Vagina (tissue), 2 donors: Measurements from ENCODE around the gene IKBKE. TPM values are rescaled to one million over a fixed set of nuclear protein-coding genes. Genes with fewer than 3 reads are reported as not detected.

Experiments
- DNase-seq, 2 donors: peaks; one replicate each; pipeline ENCODE4 v3.0.0-alpha.2; 2017; ENCODE audit errors: extremely low spot score in 2 of 2
- H3K27ac ChIP-seq: fragments of 200-600 bp; sonication (generic); one replicate; pipeline ENCODE4 v1.5.1; 2019
- H3K27me3 ChIP-seq: fragments of 200-600 bp; sonication (generic); one replicate; pipeline ENCODE4 v1.5.1; 2019
- H3K36me3 ChIP-seq, 2 donors: fragments of 200-600 bp; sonication (generic); one replicate each; pipeline ENCODE4 v1.5.1; 2017 to 2019
- H3K4me1 ChIP-seq: fragments of 200-600 bp; sonication (generic); one replicate; pipeline ENCODE4 v1.5.1; 2019
- H3K4me3 ChIP-seq, 2 donors: fragments of 200-600 bp; sonication (generic); 1 replicate in 1 of 2; 2 replicates in 1 of 2; pipeline ENCODE4 v1.5.1; 2016 to 2019
- H3K9me3 ChIP-seq: fragments of 200-600 bp; sonication (generic); one replicate; pipeline ENCODE4 v1.5.1; 2019
- POLR2A ChIP-seq, 2 donors: fragments of 450-650 bp; IDR thresholded peaks; one replicate each; pipeline ENCODE4 v1.6.1; 2017; ENCODE audit warnings: antibody characterized with exemption in 2 of 2, mild to moderate bottlenecking in 2 of 2, moderate library complexity in 2 of 2
- POLR2AphosphoS5 ChIP-seq, 2 donors: sonication (generic); formaldehyde crosslinking; IDR thresholded peaks; one replicate each; pipeline ENCODE4 v1.9.0; 2017; ENCODE audit warnings: antibody characterized with exemption in 2 of 2, mild to moderate bottlenecking in 2 of 2, low read depth in 1 of 2; ENCODE audit not compliant: insufficient read depth in 1 of 2
- intact Hi-C: fragments of 100-400 bp; cut with DNase I; formaldehyde crosslinking; loops from one replicate; pipeline ENCODE4 v1.15.1; 2023
- total RNA-seq: library from RNA; depleted of rRNA; stranded (reverse); fragments of >200 nt; gene quantifications from one replicate; pipeline ENCODE4 v1.2.3, GENCODE V29; 2016
- TF ChIP-seq, protein P1 (sequence below), 3 experiments: fragments of 450-650 bp in 2 of 3; fragments of 200-600 bp in 1 of 3; sonication (generic) in 1 of 3; IDR thresholded peaks; one replicate each; pipeline ENCODE4 v1.5.1; 2017 to 2019; ENCODE audit warnings: antibody characterized with exemption in 3 of 3, mild to moderate bottlenecking in 2 of 3, moderate library complexity in 2 of 3

The IKBKE gene
- total RNA-seq, 1 donor from 2014 or later, result 10.1 TPM

DNA sequence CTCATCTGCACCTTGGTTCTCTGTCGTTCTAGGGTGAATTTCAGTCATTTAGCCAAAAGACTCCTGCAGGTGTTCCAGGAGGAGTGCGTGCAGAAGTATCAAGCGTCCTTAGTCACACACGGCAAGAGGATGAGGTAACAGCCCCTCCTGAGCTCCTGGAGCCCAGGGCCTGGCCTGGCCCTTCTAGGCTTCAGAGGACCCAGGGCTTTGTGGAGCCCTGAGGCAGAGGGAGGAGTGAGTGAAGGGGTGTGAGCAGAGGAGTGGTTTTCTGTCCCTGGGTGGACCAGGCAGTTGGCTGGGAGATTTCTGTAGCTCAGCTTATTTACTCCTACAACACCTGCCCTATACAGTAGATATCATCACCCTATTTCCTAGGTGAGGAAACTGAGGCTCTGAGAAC lies 21.3 kb downstream of the IKBKE start:
- peaks cover 27% of the 10 kb centered on the region for H3K4me1 ChIP-seq
- DNase-seq, result no peak
- peaks cover 0 to 3% of the 10 kb centered on the region in 2 donors for H3K36me3 ChIP-seq
- H3K4me3 ChIP-seq, result no peak overlapping the region
- H3K27me3 ChIP-seq, result no peaks in the 10 kb centered on the region
- no peaks in the 10 kb centered on the region for H3K9me3 ChIP-seq
- TF ChIP-seq, protein P1, sequence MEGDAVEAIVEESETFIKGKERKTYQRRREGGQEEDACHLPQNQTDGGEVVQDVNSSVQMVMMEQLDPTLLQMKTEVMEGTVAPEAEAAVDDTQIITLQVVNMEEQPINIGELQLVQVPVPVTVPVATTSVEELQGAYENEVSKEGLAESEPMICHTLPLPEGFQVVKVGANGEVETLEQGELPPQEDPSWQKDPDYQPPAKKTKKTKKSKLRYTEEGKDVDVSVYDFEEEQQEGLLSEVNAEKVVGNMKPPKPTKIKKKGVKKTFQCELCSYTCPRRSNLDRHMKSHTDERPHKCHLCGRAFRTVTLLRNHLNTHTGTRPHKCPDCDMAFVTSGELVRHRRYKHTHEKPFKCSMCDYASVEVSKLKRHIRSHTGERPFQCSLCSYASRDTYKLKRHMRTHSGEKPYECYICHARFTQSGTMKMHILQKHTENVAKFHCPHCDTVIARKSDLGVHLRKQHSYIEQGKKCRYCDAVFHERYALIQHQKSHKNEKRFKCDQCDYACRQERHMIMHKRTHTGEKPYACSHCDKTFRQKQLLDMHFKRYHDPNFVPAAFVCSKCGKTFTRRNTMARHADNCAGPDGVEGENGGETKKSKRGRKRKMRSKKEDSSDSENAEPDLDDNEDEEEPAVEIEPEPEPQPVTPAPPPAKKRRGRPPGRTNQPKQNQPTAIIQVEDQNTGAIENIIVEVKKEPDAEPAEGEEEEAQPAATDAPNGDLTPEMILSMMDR (IDR thresholded peaks at IDR 0.05), result no peak
- no peak for TF ChIP-seq POLR2AphosphoS5 (IDR thresholded peaks at IDR 0.05; ENCODE audit: insufficient read depth in 1 of 2, low read depth in 1 of 2)
- no peak for TF ChIP-seq POLR2A (IDR thresholded peaks at IDR 0.05)
- intact Hi-C loops, result loop anchor here (5.0 kb wide), 1 partner anchor 91 kb away; no protein-coding TSS in a partner anchor
- H3K27ac ChIP-seq, result no peak overlapping the region

DNA sequence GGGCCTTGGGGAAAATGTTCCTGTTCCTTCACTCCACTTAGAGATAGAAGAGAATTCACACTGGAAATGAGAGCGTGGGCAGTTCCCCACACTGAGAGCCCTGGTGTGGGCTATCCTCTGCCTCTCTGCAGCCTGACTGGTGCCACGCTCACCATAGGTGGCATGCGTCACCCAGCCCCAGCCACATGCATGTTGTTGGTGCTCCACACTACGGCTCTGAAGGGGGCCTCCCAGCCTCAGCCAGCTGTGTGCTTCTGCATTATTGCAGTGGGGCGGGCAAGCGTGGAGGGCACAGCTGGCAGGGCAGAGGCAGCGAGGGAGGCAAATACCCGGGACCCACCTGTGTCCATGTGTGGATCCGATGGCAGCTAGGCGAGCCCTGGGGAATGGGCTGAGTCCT lies 22.3 kb downstream of the IKBKE start:
- intact Hi-C loops, result loop anchor here (5.0 kb wide), 1 partner anchor 90 kb away; no protein-coding TSS in a partner anchor
- TF ChIP-seq POLR2A (IDR thresholded peaks at IDR 0.05) (no peak), POLR2AphosphoS5 (IDR thresholded peaks at IDR 0.05; ENCODE audit: insufficient read depth in 1 of 2, low read depth in 1 of 2) (no peak)
- TF ChIP-seq, protein P1 (IDR thresholded peaks at IDR 0.05), result no peak
- H3K4me1 ChIP-seq, result peaks cover 29% of the 10 kb centered on the region
- DNase-seq, result no peak
- H3K9me3 ChIP-seq, result no peaks in the 10 kb centered on the region
- no peaks in the 10 kb centered on the region for H3K27me3 ChIP-seq
- H3K36me3 ChIP-seq, result peaks cover 0 to 3% of the 10 kb centered on the region in 2 donors
- H3K4me3 ChIP-seq, result no peak overlapping the region
- H3K27ac ChIP-seq, result no peak overlapping the region

DNA sequence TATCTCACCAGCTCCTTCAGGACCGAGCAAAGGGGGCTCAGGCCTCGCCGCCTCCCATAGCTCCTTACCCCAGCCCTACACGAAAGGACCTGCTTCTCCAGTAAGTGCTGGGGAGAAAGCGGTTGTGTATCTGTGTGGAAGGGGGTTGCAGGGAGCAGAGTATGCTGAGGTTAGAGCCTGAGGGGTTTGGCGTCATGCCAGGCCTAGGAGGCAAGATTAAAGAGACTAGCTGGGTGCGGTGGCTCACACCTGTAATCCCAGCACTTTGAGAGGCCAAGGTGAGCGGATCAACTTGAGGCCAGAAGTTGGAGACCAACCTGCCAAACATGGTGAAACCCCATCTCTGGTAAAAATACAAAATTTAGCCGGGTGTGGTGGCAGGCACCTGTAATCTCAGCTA lies 23.0 kb downstream of the IKBKE start:
- Histone ChIP-seq H3K36me3 (no peaks in the 10 kb centered on the region), H3K4me3 (no peak overlapping the region), H3K4me1 (peaks cover 29% of the 10 kb centered on the region), H3K9me3 (no peaks in the 10 kb centered on the region), H3K27ac (no peak overlapping the region), H3K27me3 (no peaks in the 10 kb centered on the region)
- TF ChIP-seq POLR2A (IDR thresholded peaks at IDR 0.05) (no peak), POLR2AphosphoS5 (IDR thresholded peaks at IDR 0.05; ENCODE audit: insufficient read depth in 1 of 2, low read depth in 1 of 2) (no peak)
- TF ChIP-seq, protein P1 (IDR thresholded peaks at IDR 0.05), result no peak
- no peak for DNase-seq
- intact Hi-C loops, result loop anchor here (5.0 kb wide), 1 partner anchor 89 kb away; no protein-coding TSS in a partner anchor

DNA sequence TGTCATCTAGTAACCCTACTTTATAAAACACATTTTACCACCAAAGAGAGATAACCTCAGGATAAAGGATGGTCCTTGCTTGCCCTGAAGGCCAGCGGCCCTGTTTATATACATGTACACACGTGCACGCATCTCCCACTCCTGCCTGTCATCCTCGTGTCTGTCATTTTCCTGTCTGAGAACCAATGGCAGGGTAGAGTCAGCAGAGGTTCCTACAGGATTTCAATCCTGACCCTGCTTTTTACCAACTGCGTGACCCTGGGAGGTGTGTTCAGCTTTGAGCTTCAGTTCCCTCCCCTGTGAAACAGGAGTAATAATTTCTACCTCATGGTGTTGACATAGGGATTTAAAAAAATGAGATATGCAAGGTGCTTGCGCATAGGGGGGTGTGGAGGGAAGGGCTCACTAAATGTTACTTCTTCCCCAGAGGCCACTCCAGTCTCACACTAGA lies 24.8 kb downstream of the IKBKE start:
- Histone ChIP-seq H3K27me3 (no peaks in the 10 kb centered on the region), H3K4me3 (no peak overlapping the region), H3K36me3 (no peaks in the 10 kb centered on the region), H3K9me3 (no peaks in the 10 kb centered on the region), H3K4me1 (peaks cover 27% of the 10 kb centered on the region), H3K27ac (peak overlapping the region; percentile 28)
- intact Hi-C loops, result no loop called here
- DNase-seq, result no peak
- TF ChIP-seq POLR2A (IDR thresholded peaks at IDR 0.05), result no peak
- no peak for TF ChIP-seq POLR2AphosphoS5 (IDR thresholded peaks at IDR 0.05; ENCODE audit: insufficient read depth in 1 of 2, low read depth in 1 of 2)
- TF ChIP-seq, protein P1 (IDR thresholded peaks at IDR 0.05), result no peak

DNA sequence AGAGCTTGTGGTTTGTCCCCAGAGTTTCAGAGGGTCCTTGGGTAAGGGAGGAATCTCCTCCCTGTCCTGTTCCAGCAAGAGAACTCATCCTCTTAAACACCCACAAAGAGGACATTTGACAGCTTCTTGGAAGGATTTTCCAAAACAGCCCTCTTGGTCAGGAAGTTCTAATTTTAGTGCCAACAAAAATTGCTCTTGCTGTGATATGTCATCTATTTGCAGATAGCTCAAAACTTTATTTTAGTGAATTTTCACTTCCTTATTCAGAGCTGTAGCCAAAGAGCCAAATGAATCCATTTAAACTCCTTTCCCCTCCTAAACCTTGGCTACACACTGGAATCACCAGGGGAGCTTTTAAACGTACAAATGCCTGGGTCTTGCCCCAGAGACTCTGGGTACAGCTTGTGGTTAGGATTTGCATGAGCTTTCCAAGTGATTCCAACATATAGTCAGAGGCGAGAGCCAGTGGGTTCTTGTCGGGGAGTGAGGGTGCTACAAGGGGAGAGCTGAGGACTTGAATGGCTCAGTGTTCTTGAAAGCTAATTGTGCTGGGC lies 25.3 kb downstream of the IKBKE start:
- intact Hi-C loops, result no loop called here
- H3K4me1 ChIP-seq, result peaks cover 25% of the 10 kb centered on the region
- peak in 1 of 2 donors; percentile 48 for TF ChIP-seq POLR2AphosphoS5 (IDR thresholded peaks at IDR 0.05; ENCODE audit: insufficient read depth in 1 of 2, low read depth in 1 of 2)
- TF ChIP-seq, protein P1 (IDR thresholded peaks at IDR 0.05), result no peak

More for the DNA sequence above, 25.3 kb downstream of the IKBKE start:
- Histone ChIP-seq H3K27ac (peak overlapping the region; percentile 28), H3K27me3 (no peaks in the 10 kb centered on the region), H3K36me3 (no peaks in the 10 kb centered on the region), H3K4me3 (no peak overlapping the region), H3K9me3 (no peaks in the 10 kb centered on the region)
- DNase-seq, result no peak
